Measurements from ENCODE around the gene RPL14.
"Not testable (repeated sequence)": the region's sequence is repeated elsewhere in the genome, so short reads cannot be mapped to it uniquely, and the experiment has no call there.

RPL14 gene

DNA sequence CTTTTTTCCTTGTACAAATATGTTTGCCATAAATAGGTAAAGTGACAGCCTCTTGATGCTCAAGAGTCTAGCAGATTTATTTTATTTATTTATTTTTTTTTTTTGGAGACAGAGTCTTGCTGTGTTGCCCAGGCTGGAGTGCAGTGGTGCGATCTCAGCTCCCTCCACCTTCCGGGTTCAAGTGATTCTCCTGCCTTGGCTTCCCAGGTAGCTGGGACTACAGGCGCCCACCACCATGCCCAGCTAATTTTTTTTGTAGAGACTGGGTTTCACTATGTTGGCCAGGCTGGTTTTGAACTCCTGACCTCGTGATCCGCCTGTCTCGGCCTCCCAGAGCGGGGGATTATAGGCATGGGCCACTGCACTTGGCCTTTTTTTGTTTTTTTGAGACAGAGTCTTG lies 5.7 kb downstream of the RPL14 start:
- not testable (repeated sequence) for DNase-seq (ENCODE audit: low read depth, low spot score)

DNA sequence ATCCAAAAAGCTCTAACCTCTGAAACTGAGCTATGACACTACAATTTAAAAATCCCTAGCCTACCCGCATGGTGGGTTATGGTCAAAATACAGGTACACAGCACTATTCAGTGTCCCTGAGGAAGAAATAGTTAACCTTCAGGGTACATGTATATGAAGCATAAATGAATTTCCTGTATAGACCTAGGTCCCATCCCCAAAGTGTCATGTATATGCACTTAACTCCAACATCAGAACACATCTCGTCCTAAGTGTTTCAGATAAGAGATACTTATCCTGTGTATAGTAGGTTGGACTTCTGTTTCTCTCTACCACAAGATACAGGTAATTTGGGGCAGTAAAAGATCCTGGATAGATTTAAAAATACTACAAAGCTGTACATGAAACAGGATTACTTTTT lies 6.4 kb downstream of the RPL14 start:
- DNase-seq (ENCODE audit: low read depth, low spot score), result no peak

DNA sequence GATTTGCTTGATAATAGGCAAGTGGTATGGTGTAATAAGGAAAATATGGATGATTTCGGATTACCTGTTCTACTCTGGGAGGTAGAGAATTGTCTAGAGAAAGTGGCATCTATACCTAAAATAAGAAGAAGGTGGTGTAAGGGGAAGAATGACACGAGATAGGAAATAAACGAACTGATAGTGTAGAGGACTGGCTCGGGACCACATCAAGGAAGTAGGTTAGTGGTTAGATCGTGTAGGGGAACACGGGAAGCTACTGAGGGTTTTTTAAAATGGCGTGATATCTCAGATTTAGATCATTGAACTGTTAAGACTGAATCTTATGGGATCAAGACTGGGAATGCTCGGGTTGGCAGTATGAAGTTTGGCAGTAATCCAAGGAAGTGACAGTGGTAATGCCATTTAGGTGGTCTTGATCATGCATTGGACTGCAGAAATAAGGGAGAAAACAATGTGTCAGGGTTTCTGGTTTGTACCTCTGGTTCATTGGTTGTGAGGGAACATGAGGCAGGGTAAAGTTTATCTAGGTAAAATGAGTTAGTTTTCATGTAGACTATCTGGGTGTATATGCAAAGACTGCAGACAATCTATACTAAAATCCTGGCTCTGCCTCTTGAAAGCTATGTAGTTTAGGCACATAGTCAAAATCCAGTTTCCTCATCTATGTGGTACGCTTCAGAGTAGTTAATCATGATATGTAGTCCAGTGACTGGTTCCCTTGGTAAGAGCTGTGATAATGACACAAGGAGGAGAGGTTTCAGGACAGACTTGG lies 7.4 kb downstream of the RPL14 start:
- DNase-seq (ENCODE audit: low read depth, low spot score), result no peak

DNA sequence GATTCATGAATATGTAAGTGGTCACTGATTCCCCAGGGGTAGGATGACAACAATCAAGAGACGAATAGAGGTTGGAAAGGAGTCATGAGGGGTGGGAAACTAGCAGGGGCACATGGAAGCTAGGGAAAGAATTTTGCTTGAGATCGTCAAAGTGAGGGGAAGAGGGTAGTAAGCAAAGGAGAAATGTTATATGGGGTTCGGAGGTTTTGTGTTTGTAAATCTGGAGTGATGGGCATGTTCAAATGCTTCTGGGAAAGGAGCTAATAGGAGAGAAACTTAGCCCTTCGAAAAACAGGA lies 7.9 kb downstream of the RPL14 start:
- no peak for DNase-seq (ENCODE audit: low read depth, low spot score)

DNA sequence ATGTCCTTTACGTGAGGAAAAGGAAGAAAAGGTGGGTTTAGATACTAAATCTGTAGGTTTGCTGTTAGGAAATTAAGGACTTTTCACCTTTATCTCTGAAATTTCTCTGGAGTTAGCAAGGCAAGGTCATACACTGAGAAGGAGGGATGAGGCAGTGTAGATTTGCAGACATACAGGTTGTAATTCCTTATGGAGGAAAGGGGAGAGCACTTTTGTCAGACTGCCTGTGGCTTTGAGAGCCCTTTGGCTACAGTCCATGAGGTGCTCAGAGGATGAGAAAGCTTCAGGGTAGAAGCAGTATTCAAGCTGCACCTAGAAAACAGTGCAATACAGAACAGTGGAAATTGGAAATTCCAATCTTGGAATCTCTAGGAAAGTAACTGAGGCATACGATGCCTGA lies 8.3 kb downstream of the RPL14 start:
- no peak for DNase-seq (ENCODE audit: low read depth, low spot score)

DNA sequence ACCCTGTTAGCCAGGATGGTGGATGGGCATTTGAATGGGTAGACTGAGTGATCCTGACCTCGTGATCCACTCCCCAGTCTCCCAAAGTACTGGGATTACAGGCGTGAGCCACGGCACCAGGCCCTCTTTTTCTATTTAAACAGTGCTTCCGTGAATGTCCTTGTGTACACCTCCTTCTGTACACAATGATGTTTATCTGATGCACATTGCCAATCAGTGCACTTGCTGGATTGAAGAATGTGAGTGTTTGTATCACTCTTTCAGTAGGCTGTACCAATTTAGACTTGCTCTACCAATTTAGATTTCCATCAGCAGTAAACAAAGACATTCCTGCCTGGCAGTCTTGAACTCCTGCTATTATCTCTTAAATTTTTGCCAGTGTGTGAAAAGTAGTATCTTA lies 10.9 kb downstream of the RPL14 start:
- DNase-seq (ENCODE audit: low read depth, low spot score), result no peak

DNA sequence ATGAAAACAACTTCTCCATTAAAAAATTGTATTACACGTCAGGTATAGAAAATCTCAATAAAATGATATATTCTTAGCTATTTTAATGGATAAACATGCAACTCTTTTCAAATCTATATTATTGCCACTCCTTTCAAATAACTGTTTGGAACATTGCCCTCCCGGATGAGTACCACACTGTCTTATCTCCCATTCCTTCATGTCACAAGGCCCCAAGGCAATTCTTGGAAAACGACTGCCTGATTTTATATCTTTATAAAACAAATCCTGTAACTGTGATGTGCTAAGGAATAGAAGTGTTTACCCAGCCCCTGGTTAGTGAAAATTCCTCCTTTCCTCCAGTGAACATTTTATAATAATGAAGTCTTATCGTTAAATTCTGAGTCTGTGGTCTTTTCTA lies 13.6 kb downstream of the RPL14 start:
- DNase-seq (ENCODE audit: low read depth, low spot score), result no peak

DNA sequence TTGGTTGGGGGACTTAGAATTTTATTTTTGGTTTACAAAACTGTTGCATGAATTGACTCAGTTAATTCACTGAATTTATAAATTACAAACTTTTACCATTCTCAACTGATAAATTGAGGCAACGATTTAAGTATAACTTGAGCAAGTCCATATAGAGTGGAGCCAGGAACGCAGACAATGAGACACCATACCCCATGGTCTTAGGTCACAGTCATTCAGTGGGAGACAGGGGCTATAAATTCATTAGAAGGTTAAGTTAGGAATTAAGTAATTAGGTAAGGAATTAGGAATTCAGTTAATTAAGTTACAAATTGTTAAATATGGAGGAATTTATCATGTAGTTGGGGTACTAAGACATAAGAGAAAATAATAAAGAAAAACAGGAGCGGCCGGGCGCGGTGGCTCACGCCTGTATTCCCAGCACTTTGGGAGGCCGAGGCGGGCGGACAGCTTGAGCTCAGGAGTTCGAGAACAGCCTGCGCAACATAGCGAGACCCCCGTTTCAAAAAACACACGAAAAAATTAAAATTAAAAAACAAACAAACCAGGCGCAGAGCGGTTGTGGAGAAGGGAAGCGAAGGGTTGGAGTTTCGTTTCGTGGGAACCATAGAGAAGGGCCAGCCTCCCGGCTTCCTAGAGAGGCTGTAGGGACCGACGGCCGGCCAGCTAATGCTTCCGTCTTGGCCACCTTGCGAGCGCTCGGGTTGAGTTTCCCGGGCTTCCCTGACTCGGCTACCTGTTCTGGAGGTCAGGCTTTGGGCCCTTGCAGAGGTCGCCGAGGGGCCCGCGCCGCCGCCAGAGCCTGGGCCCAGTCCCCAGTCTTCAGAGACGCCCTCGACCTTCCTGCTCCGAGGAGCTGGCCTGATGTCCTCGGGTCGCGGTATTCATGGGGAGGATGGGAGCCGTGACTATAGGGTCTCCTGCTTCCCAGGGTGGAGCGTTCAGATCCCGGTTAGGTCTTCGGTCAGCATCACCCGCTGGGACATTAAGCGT lies 19.6 kb downstream of the RPL14 start, which contains the start of gene ZNF619:
Gene ZNF619, plus strand, starts transcription at position 645 of the 993 bp plus-strand sequence. CDS start 858 bp downstream, outside the sequence.
- DNase-seq (ENCODE audit: low read depth, low spot score), result peak; percentile 26

DNA sequence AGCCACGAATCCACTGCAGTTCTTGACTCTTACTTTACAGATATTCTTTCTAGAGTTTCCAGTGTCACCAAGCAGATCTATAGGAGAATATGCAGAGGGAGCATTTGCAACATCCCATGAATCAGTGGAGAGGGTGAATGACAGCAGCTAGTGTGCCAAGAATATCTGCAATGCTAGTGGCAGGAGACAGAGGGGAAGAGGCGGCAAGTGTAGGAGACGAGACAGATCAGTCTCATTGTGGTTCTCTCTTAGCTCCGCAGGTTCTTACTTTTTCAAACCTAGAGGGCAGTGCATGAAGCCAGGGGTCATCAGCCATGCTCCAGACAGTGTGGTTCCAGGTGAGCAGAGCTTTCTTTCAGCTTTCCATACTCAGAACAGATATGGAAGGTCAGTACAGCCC lies 20.5 kb downstream of the RPL14 start:
- no peak for DNase-seq (ENCODE audit: low read depth, low spot score)

DNA sequence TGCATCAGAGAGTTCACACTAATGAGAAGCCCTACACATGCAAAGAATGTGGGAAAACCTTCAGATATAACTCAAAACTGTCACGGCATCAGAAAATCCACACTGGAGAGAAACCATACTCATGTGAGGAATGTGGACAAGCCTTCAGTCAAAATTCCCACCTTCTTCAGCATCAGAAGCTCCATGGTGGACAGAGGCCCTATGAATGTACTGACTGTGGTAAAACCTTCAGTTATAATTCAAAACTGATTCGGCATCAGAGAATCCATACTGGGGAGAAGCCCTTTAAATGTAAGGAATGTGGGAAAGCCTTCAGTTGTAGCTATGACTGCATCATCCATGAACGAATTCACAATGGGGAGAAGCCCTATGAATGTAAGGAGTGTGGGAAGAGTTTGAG lies 30.0 kb downstream of the RPL14 start:
- DNase-seq (ENCODE audit: low read depth, low spot score), result no peak

DNA sequence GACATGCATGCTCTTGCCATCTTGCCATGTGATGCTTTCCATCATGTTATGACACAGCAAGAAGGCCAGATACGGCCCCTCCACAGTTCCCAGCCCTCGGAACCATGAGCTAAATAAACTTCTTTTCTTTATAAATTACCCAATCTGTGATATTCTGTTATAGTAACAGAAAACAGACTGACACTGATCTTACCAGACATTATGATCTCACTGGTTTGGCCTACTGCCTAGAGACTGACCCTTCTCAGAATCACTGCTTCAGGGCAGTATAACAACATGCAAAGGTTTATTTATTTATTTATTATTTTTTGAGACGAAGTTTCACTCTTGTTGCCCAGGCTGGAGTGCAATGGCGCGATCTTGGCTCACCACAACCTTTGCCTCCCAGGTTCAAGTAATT lies 33.8 kb downstream of the RPL14 start:
- no peak for DNase-seq (ENCODE audit: low read depth, low spot score)

DNA sequence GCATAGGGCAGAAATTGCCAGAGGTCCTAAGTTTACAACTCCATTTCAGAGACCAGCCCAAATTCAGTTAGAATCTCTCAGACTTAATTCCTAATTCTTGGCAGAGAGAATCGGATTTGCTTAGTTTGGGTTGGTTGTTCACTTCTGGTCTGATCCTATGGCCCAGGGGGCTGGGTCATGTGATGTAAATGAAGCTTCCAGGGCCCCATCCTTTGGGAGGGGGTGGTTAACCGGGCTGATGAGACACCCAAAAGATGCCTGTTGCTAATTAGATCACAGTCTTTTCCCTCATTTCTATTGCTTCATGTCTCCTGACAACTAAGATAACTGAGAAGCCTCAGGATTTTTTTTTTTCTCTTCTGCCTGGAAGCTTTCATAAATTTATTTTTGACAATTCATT lies 37.6 kb downstream of the RPL14 start:
- DNase-seq (ENCODE audit: low read depth, low spot score), result no peak

DNA sequence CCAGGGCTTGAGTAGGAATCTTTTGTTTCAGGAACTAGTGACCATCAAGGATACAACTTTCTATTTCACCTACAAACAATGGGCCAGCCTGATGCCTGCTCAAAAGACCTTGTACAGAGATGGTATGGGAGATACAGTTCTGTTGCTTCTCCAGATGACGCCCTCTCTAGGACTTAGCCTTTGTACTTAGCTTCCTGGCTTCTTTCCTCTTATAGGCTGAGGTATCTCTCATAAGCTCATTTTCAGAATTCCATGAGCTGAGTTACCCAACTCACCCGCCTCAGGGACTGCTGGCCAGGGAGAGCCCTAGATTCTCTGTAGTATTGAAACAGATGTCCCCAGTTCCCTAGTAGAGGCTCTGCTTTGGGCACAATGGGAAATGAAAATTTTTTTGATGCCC lies 40.1 kb downstream of the RPL14 start:
- DNase-seq (ENCODE audit: low read depth, low spot score), result no peak

DNA sequence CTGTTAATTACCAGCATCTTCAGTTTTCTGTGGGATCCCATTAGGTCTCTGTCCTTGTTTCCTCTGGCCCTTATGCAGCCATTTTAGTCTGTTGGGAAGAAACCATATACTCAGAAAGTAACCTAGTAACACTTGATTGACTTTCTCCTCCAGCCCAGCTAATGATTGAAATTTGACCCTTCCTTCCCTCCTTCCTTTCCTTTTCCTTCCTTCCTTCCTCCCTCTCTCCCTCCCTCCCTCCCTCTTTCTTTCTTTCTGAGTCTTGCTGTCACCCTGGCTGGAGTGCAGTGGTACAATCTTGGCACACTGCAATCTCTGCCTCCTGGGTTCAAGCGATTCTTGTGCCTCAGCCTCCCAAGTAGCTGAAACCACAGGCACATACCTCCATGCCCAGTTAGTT lies 42.8 kb downstream of the RPL14 start:
- no peak for DNase-seq (ENCODE audit: low read depth, low spot score)

DNA sequence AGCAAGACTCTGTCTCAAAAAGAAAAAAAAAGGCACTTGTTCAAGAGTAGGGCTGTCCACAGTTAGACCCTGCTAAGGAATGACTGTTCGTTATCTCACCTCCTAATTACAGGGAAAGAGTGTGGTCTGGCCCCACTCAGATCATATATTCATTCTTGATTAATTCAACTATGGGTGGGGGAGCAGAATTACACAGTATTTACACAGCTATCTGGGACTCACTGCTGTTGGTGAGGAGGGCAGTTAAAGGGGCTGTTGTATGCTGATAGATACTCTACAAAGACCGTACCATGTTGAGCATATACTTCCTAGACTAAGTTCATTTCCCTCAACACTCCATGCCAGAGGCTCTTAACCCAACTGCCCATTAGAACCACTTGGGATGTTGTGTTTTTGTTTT lies 44.9 kb downstream of the RPL14 start:
- no peak for DNase-seq (ENCODE audit: low read depth, low spot score)

DNA sequence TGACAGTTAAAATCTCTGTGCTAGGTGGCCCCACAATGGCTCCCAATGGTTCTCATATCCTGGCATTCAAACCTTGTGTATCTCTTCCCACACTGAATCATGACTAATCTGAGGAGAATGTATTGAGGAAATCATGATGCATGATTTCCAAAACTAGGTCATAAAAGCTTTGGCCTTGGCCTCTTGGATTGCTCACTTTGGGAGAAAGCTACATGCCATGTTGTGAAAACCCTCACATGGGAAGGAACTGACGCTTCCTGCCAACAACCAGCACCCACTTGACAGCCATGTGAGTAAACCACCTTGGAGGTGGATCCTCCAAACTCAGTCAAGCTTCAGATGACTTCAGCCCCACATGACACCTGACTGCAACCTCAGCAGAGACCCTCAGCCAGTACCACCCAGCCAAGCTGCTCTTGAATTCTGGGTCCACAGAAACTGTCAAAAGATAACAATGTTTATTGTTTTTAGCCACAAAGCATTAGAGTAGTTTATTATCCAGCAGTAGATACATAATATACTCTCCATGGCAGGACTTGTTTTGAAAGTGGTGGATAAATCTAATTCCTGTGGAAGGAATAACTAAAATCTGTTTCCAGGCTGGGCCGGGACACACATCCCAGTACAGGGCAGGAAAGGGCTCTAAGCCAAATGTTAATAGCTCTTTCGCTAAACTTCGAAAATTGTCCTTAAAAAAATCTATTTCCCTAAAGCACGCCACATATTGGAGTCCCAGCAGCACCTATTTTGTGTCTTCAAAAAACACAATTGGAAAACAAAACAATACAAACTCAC lies 47.7 kb downstream of the RPL14 start:
- DNase-seq (ENCODE audit: low read depth, low spot score), result peak; percentile 35

DNA sequence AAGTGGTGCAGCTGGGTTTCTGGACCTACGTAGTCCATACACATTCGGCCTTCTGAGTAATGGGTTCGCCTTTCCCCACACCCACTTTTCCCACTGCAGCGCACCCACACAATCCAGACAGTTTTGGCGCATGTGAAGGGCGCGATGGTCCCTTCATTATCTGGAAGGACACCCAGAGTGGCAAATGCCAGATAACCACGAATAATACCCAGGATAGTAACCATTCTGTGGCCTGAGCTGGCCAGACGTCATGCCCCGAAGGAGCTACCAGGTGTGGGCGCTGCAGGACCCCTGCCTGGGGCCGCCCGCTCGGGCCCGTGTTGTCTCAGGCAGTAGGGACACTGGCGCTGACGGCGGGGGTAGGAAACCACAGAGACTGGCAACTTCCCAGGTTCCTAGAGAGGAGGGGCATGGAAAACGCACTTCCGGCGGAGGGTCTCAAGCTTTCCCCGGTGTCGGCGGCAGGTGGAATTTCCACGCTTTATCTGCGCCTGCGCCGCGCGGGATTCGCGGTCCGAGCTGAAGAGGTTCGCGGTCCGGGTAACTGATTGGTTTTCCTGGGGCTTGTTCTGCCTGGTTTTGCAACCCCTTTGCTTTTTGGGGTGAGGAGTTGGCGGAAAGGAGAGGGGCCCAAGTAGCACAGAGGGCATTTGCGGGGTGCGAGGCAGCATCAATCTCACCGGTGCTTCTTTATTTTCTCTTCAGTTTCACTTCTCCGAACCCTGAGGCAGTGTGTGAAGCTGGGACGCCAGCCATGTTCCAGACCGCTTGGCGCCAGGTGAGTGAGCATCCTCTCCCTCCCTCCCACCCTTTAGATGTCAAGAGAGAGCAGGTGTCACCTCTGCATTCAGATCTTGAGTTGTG lies 48.7 kb downstream of the RPL14 start, which contains the start of gene ZNF620:
Gene ZNF620, plus strand, starts transcription at position 441 of the 864 bp plus-strand sequence. Its CDS starts 314 bp downstream, at position 755.
- no peak for DNase-seq (ENCODE audit: low read depth, low spot score)

DNA sequence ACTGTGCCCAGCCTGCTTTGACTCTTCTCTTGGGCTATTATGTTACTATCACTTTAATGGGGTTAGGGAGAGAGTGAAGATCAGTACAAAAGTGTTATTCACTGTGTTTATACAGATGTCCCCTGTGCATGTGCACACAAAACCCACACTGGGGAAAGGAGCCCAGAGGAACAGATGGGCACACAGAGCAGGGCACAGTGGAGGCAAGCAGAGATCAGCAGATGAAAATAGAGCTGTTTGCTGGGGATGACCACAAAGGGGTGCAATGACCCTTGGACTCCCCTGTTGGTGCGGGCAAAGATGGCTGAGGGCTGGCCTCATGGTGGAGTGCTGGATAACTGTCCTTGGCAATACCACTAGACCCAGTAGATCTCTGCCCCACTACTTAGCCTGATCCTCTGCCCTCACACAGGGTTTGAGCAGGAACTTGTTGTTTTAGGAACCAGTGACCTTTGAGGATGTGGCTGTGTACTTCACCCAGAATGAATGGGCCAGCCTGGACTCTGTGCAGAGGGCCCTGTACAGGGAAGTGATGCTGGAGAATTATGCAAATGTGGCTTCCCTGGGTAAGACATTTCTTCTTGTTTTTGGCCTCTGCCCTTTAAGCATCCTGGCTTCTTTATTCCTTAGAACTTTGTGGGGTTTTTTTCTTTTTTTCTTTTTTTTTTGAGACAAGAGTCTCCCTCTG lies 54.0 kb downstream of the RPL14 start:
- DNase-seq (ENCODE audit: low read depth, low spot score), result no peak

DNA sequence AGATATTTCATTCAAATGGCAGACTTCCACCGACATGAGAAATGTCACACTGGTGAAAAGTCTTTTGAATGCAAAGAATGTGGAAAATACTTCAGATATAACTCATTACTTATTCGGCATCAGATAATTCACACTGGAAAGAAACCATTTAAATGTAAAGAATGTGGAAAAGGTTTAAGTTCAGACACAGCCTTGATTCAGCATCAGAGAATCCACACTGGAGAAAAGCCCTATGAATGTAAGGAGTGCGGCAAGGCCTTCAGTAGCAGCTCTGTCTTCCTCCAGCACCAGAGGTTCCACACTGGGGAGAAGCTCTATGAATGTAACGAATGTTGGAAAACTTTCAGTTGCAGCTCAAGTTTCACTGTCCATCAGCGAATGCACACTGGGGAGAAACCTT lies 59.1 kb downstream of the RPL14 start:
- DNase-seq (ENCODE audit: low read depth, low spot score), result no peak

DNA sequence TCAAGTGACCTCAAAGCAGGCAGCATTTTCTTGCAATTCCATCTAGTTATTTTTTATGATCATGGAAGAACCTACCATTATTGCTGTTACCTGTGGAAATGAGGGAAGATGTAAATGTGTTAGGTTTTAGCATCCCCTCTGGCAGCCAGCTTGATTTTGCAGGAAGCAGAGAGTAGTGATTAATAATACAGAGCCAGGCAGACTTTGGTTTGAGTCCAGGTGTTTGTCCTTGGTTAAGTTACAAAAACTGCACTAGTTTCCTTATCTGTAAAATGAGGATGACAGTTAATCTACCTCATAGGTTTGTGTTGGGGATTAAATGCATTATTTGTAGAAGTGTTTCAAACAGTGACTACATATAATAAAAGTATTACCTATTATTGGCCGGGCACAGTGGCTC lies 60.9 kb downstream of the RPL14 start:
- no peak for DNase-seq (ENCODE audit: low read depth, low spot score)

Data from smooth muscle cell of the brain vasculature (primary cell).